Activated CD8-positive, alpha-beta memory T cell treated with anti-CD3 and anti-CD28 coated beads, Interleukin-2, amount 50 U/mL, for 48 hours (primary cell): ENCODE results near the gene FOLR1.
"Not testable (repeated sequence)": the region's sequence is repeated elsewhere in the genome, so short reads cannot be mapped to it uniquely, and the experiment has no call there.

Experiments used
- DNase-seq: peaks from one replicate; pipeline ENCODE4 v3.0.0-alpha.2; 2020

Gene FOLR1

GRCh38 chr11:72191961-72192381 lies at the start of gene FOLR1:
Gene FOLR1 (plus strand): TSS chr11:72192140. CDS start chr11:72192174, 34 bp downstream.
- DNase-seq = peak; percentile 42

GRCh38 chr11:72142543-72142942 lies 49.4 kb upstream of the FOLR1 start:
- DNase-seq = not testable (repeated sequence)

- no peak for DNase-seq
Observed at GRCh38 chr11:72144807-72145565, 47.0 kb upstream of the FOLR1 start.

GRCh38 chr11:72146625-72147024 lies 45.3 kb upstream of the FOLR1 start:
- DNase-seq = no peak

- no peak for DNase-seq
Observed at GRCh38 chr11:72150882-72151281, 41.1 kb upstream of the FOLR1 start.

GRCh38 chr11:72153874-72154273 lies 38.1 kb upstream of the FOLR1 start:
- DNase-seq = not testable (repeated sequence)

GRCh38 chr11:72154816-72155215 lies 37.1 kb upstream of the FOLR1 start:
- DNase-seq = no peak

GRCh38 chr11:72155751-72156150 lies 36.2 kb upstream of the FOLR1 start:
- no peak for DNase-seq

- DNase-seq = no peak
Observed at GRCh38 chr11:72157131-72157530, 34.8 kb upstream of the FOLR1 start.

- no peak for DNase-seq
Observed at GRCh38 chr11:72160319-72160718, 31.6 kb upstream of the FOLR1 start.

- DNase-seq = no peak
Observed at GRCh38 chr11:72162891-72163492, 28.9 kb upstream of the FOLR1 start.

- DNase-seq = not testable (repeated sequence)
Observed at GRCh38 chr11:72164187-72164586, 27.8 kb upstream of the FOLR1 start.

- DNase-seq = not testable (repeated sequence)
Observed at GRCh38 chr11:72169046-72169555, 22.8 kb upstream of the FOLR1 start.

GRCh38 chr11:72169754-72170153 lies 22.2 kb upstream of the FOLR1 start:
- not testable (repeated sequence) for DNase-seq

- not testable (repeated sequence) for DNase-seq
Observed at GRCh38 chr11:72172043-72172442, 19.9 kb upstream of the FOLR1 start.

- DNase-seq = no peak
Observed at GRCh38 chr11:72173291-72173690, 18.6 kb upstream of the FOLR1 start.

GRCh38 chr11:72174302-72175070 lies 17.5 kb upstream of the FOLR1 start:
- DNase-seq = no peak

- DNase-seq = no peak
Observed at GRCh38 chr11:72177656-72178055, 14.3 kb upstream of the FOLR1 start.

GRCh38 chr11:72179049-72179803 lies 12.7 kb upstream of the FOLR1 start:
- no peak for DNase-seq

GRCh38 chr11:72179804-72180396 lies 12.0 kb upstream of the FOLR1 start:
- no peak for DNase-seq

GRCh38 chr11:72180892-72181552 lies 10.9 kb upstream of the FOLR1 start:
- not testable (repeated sequence) for DNase-seq

- DNase-seq = not testable (repeated sequence)
Observed at GRCh38 chr11:72181553-72181958, 10.4 kb upstream of the FOLR1 start.
